ENCODE measurements around the gene TMCO1.

- TF ChIP-seq POLR2A (IDR thresholded peaks at IDR 0.05; ENCODE audit: low read length) (no peak), GATA1 (IDR thresholded peaks at IDR 0.05; ENCODE audit: low read depth, low read length) (no peak)
Measured at GRCh38 chr1:165815725-165816124, 47.1 kb upstream of the TMCO1 start.

Data from erythroblast (primary cell).